Left renal pelvis (tissue), 4 donors: ENCODE results near the gene ZNF544. TPM values are rescaled to one million over a fixed set of nuclear protein-coding genes. Genes with fewer than 3 reads are reported as not detected.
"Not testable (repeated sequence)": the region's sequence is repeated elsewhere in the genome, so short reads cannot be mapped to it uniquely, and the experiment has no call there.

Source experiments
- DNase-seq, 4 donors: peaks; one replicate each; pipeline ENCODE4 v3.0.0-alpha.2; 2013; ENCODE audit warnings: low read depth in 4 of 4, low spot score in 3 of 4
- polyA plus RNA-seq, 4 donors: library from polyadenylated mRNA; unstranded; fragments of 120-200 nt; gene quantifications; one replicate each; pipeline ENCODE4 v1.2.1, GENCODE V29; 2013; ENCODE audit not compliant: insufficient read length in 4 of 4

Gene ZNF544
- polyA plus RNA-seq, 4 donors, result 23.4 to 40.1 (median 34.6) TPM

DNA sequence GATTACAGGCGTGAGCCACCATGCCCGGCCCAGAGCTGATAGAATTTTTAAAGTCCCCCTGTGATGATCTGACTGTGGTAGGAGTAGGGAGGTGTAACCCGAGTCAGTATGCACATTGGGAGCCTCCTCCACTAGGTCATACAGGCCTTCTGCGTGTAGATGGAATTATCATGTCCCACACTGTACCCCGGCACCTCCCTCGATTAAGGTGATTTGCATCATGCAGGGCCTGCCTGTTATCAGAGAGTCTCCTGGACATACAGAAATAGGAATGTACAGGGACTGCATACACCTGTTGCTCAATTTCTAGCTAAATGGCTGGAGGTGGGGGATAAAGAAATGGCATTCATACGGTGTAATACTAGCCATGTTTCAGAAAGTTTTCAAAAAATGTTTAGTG, 75.5 kb downstream of the ZNF544 start:
- no peak for DNase-seq

DNA sequence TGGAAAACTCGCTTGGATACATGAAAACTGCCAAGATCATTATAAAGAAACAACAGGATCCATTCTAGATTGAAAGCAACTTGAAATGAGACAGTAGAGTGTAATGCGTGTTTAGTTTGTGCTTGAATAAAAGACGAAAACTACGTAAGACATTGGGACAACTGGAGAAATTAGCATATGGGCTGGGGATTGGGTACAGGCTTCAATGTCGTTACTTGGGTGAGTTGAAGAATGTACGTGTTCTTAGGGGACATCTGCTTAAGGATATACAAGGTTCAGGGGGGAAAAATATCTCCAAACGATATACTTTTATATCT, 76.0 kb downstream of the ZNF544 start:
- no peak for DNase-seq

DNA sequence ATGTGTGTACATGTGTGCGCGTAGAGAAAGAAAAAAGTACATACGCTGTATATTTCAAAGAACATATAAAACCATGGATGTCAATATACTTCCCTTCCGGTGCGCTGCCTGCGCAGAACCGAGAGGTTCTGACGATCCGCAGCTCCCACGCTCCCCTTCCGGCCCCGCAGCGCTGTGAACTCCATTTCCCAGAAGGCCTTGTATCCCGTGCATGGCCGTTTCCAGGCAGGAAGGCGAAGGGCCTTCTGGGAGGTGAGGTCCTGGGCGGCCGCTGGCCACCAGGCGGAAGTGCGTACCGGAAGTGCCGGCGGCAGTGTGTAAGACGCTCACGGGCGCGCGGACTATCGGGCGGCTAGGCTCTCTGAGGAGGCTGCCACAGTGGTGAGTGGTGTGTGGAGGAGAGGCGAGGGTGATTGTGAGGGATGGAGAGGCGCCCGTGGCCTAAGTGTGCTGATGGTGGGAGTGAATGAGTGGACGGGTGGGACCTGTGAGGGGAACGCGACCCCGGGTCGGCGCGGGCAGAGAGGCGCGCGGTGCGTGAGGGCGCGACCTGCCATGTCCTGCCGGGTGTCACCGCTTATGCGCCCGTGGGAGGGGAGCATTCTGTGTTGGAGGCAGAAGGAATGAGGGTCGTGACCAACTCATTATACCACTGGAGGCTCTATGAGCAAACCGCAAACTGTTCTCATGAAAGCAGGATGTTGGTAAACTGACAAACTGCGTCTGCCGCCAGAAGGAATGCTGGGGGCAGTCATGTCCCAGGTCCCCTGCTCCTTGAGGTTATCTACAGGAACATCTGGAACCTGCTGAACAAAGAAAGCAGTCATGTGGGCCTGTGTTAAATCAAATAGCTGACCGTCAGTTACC, 76.6 kb downstream of the ZNF544 start, which contains the start of gene ERVK3-1:
Gene ERVK3-1 (plus strand): TSS at position 313 of the 867 bp plus-strand sequence. CDS start 6,792 bp downstream, outside the sequence.
- DNase-seq, result peak; percentile 83 to 91 (median 87)

DNA sequence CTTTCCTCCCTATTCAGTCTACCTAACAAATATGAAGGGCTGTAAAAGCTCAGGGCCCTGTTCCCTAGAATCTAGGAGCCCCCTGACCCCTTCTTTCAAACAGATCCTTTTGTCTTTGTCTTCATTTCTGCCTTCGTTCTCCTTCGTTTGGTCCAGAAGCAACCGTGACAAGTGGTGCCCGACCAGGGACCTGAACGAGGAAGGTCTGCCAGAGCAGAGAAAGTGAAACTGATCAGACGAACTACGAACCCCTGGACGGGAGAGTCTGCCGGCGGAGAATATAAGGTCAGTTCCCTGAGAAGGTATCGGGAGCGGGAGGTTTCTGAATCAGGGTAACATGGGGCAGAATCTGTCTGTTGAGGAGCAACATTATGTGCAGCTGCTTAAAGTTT, 77.2 kb downstream of the ZNF544 start:
- DNase-seq, result no peak

GRCh38 chr19:58307736-58308135, 79.0 kb downstream of the ZNF544 start:
- no peak for DNase-seq

DNA sequence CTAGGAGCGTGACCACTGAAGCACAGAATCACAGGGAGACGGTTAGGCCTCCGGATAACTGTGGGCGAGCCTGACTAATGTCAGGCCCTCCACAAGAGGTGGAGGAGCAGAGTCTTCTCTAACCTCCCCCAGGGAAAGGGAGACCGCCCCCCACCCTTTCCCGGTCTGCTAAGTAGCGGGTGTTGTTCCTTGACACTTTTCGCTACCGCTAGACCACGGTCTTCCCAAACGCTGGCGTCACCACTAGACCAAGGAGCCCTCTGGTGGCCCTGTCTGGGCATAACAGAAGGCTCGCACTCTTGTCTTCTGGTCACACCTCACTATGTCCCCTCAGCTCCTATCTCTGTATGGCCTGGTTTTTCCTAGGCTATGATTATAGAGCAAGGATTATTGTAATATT, 82.0 kb downstream of the ZNF544 start:
- DNase-seq, result not testable (repeated sequence)

DNA sequence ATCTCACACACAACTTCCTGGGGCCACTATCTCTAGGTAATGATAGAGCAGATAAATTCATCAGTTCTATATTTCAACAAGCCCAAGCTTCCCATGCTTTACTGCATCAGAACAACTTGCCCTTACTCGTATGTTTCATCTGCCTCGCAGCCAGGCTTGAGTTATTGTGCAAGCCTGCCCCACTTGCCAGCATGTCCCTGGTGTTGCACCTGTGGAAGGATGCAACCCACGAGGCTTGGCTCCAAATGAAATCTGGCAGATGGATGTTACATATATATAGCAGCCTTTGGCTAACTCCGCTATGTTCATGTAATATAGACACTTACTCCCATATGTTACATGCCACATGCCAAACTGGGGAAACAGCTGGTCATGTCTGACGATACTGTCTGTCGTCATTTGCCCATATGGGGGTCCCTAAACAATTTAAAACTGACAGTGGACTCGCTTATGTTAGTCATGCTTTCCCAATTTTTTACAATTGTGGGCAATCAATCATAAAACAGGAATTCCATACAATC, 82.7 kb downstream of the ZNF544 start:
- DNase-seq, result no peak

Other genes starting within 250 kb of the ZNF544 start
- gene ZNF606, start 226.1 kb upstream of the ZNF544 start, polyA plus RNA-seq, result 10 to 100 TPM; 20.2 to 34.4 (median 30.8) TPM
- 1 to 10 TPM; 1.4 to 7.7 (median 2.5) TPM for gene ZSCAN1, start 194.9 kb upstream of the ZNF544 start, polyA plus RNA-seq
- gene ZNF135, start 169.6 kb upstream of the ZNF544 start, polyA plus RNA-seq, result 10 to 100 TPM; 22.1 to 28.6 (median 23.9) TPM
- 100 to 1,000 TPM in 1 of 4 donors, 10 to 100 TPM in 3; 76.2 to 122 (median 83.3) TPM for gene ZSCAN18, start 130.7 kb upstream of the ZNF544 start, polyA plus RNA-seq
- 10 to 100 TPM; 17.7 to 24.3 (median 22.1) TPM for gene ZNF329, start 78.1 kb upstream of the ZNF544 start, polyA plus RNA-seq
- gene ZNF274, start 45.9 kb upstream of the ZNF544 start, polyA plus RNA-seq, result 10 to 100 TPM; 13.0 to 24.0 (median 19.5) TPM
- gene ZNF8, start 50.0 kb downstream of the ZNF544 start, polyA plus RNA-seq, result 1 to 10 TPM; 5.5 to 8.8 (median 8.0) TPM
- gene ERVK3-1, start 76.5 kb downstream of the ZNF544 start, polyA plus RNA-seq, result 10 to 100 TPM; 42.7 to 53.2 (median 46.3) TPM
- gene ZSCAN22, start 98.1 kb downstream of the ZNF544 start, polyA plus RNA-seq, result 1 to 10 TPM; 3.5 to 4.2 (median 3.8) TPM
- 1 to 10 TPM in 3 of 4 donors, under 1 TPM in 1; 0.89 to 1.9 (median 1.3) TPM for gene A1BG, start 124.6 kb downstream of the ZNF544 start, polyA plus RNA-seq
- gene ZNF497, start 133.8 kb downstream of the ZNF544 start, polyA plus RNA-seq, result 1 to 10 TPM; 2.9 to 6.5 (median 3.8) TPM
- 1 to 10 TPM; 1.9 to 5.0 (median 2.5) TPM for gene ZNF837, start 152.1 kb downstream of the ZNF544 start, polyA plus RNA-seq
- gene RPS5, start 158.4 kb downstream of the ZNF544 start, polyA plus RNA-seq, result 1,000 to 10,000 TPM in 1 of 4 donors, 100 to 1,000 TPM in 3; 837 to 1,018 (median 886) TPM
- not detected for gene RNF225, start 166.7 kb downstream of the ZNF544 start, polyA plus RNA-seq
- 10 to 100 TPM; 12.2 to 13.6 (median 12.7) TPM for gene ZNF584, start 179.7 kb downstream of the ZNF544 start, polyA plus RNA-seq
- 10 to 100 TPM in 3 of 4 donors, 1 to 10 TPM in 1; 9.0 to 15.9 (median 14.3) TPM for gene ZNF132, start 211.2 kb downstream of the ZNF544 start, polyA plus RNA-seq
- gene ZNF324B, start 222.7 kb downstream of the ZNF544 start, polyA plus RNA-seq, result 1 to 10 TPM; 5.6 to 7.1 (median 6.1) TPM
- 10 to 100 TPM in 1 of 4 donors, 1 to 10 TPM in 3; 7.2 to 12.1 (median 8.9) TPM for gene ZNF324, start 238.2 kb downstream of the ZNF544 start, polyA plus RNA-seq
- gene ZNF446, start 247.4 kb downstream of the ZNF544 start, polyA plus RNA-seq, result 10 to 100 TPM; 13.3 to 20.6 (median 13.8) TPM